BJ (cell line): ENCODE measurements around the gene MT1G. TPM values are rescaled to one million over a fixed set of nuclear protein-coding genes. Genes with fewer than 3 reads are reported as not detected.
"Not testable (repeated sequence)": the region's sequence is repeated elsewhere in the genome, so short reads cannot be mapped to it uniquely, and the experiment has no call there.

Source experiments
- CTCF ChIA-PET: fragments of 350-600 bp; formaldehyde crosslinking; extraction: SDS; loops from one replicate; lab custom pipeline; 2021; ENCODE audit warnings: antibody characterized with exemption, inconsistent platforms; lab: Yijun Ruan, JAX
- POLR2A ChIA-PET: fragments of 300-600 bp; sonication (Branson Sonifier 250); formaldehyde crosslinking; extraction: SDS; loops from one replicate; lab custom pipeline; 2021; ENCODE audit warnings: antibody characterized with exemption; lab: Charles Lee
- DNase-seq: peaks from one replicate; pipeline ENCODE4 v3.0.0-alpha.2; 2011; ENCODE audit warnings: low read depth
- H3K27me3 ChIP-seq: 2 replicates; pipeline ENCODE4 v1.6.0; 2011; ENCODE audit warnings: low read length; ENCODE audit not compliant: control insufficient read depth, insufficient read depth
- H3K36me3 ChIP-seq: 2 replicates; pipeline ENCODE4 v1.5.1; 2011; ENCODE audit warnings: low read length; ENCODE audit not compliant: control insufficient read depth, insufficient read depth
- H3K4me3 ChIP-seq: 2 replicates; pipeline ENCODE4 v1.5.1; 2011; ENCODE audit warnings: low read depth, mild to moderate bottlenecking, control low read depth, low read length
- CTCF ChIP-seq: IDR thresholded peaks from 2 replicates; pipeline ENCODE4 v1.5.1; 2011; ENCODE audit warnings: low read depth, mild to moderate bottlenecking, control low read depth, inconsistent platforms, low read length, moderate library complexity; ENCODE audit not compliant: insufficient read depth
- polyA plus RNA-seq: library from polyadenylated mRNA; depleted of rRNA; stranded (reverse); fragments of >200 nt; gene quantifications from 2 replicates; pipeline ENCODE4 v1.2.3, GENCODE V29; 2011

Gene MT1G
- polyA plus RNA-seq, 1 experiment = 2.9 TPM

- peaks cover 68% of the 10 kb centered on the region for H3K27me3 ChIP-seq
- ChIA-PET CTCF (interaction anchor here (1.2 kb wide), 1 partner anchor 33 kb away, joined by 3 read pairs; no protein-coding TSS in a partner anchor), POLR2A (interaction anchor here (0.6 kb wide), 1 partner anchor 12 kb away, joined by 16 read pairs; no protein-coding TSS in a partner anchor)
- no peak for DNase-seq
- H3K4me3 ChIP-seq = no peak within 1 kb of the TSS
- no peaks in the 10 kb centered on the region for H3K36me3 ChIP-seq
- TF ChIP-seq CTCF = no peak
These were observed 1.4 kb upstream of the MT1G start, which contains the start of gene MT1H for GRCh38 chr16:56669005-56669839. TSS of gene MT1H (plus strand) at chr16:56669814. CDS start at chr16:56669885, 71 bp downstream.

- POLR2A ChIA-PET, CTCF ChIA-PET, H3K36me3 ChIP-seq, DNase-seq, H3K4me3 ChIP-seq: not testable (repeated sequence)
- H3K27me3 ChIP-seq = peaks cover 66% of the 10 kb centered on the region
These were observed 2.3 kb downstream of the MT1G start for GRCh38 chr16:56665286-56666261.

GRCh38 chr16:56664506-56664905, 3.4 kb downstream of the MT1G start:
- TF ChIP-seq CTCF = no peak
- CTCF ChIA-PET = no interaction called here
- Histone ChIP-seq H3K27me3 (peaks cover 59% of the 10 kb centered on the region), H3K36me3 (no peaks in the 10 kb centered on the region), H3K4me3 (no peak overlapping the region)
- no peak for DNase-seq
- POLR2A ChIA-PET = no interaction called here

GRCh38 chr16:56662357-56663354, 5.2 kb downstream of the MT1G start:
- no peak for TF ChIP-seq CTCF
- DNase-seq = no peak
- POLR2A ChIA-PET = no interaction called here
- CTCF ChIA-PET = interaction anchor here (1.0 to 1.2 kb wide), 2 partner anchors 13 to 86 kb away, joined by 4 read pairs; no protein-coding TSS in a partner anchor
- Histone ChIP-seq H3K36me3 (no peaks in the 10 kb centered on the region), H3K27me3 (peaks cover 49% of the 10 kb centered on the region), H3K4me3 (no peak overlapping the region)
